DOHH2 (cell line): ENCODE data around the gene ASTE1.
A peak's percentile ranks its signal among the peaks of the same experiment; 100 is the strongest.

ENCODE experiments used
- H3F3A ChIP-seq: fragments of 200-600 bp; sonication (generic), shearing (Covaris generic); 2 replicates; pipeline ENCODE4 v1.6.0; 2016; ENCODE audit warnings: antibody characterized with exemption, mild to moderate bottlenecking; ENCODE audit not compliant: control insufficient read depth, insufficient read depth
- H3K27ac ChIP-seq: fragments of 200-600 bp; sonication (generic); 2 replicates; pipeline ENCODE4 v1.5.1; 2014; ENCODE audit warnings: low read depth, mild to moderate bottlenecking, low read length, moderate library complexity
- H3K27me3 ChIP-seq: fragments of 200-600 bp; sonication (generic); 2 replicates; pipeline ENCODE4 v1.6.1; 2014; ENCODE audit warnings: mild to moderate bottlenecking, low read length, mixed read lengths; ENCODE audit not compliant: control insufficient read depth
- H3K36me3 ChIP-seq: fragments of 200-600 bp; sonication (generic); 2 replicates; pipeline ENCODE4 v1.6.1; 2014; ENCODE audit warnings: mild to moderate bottlenecking, low read length, moderate library complexity, mixed read lengths; ENCODE audit not compliant: control insufficient read depth
- H3K4me1 ChIP-seq: fragments of 200-600 bp; sonication (generic); 2 replicates; pipeline ENCODE4 v1.6.1; 2014; ENCODE audit warnings: mild to moderate bottlenecking, low read length, mixed read lengths; ENCODE audit not compliant: control insufficient read depth
- H3K4me2 ChIP-seq: fragments of 200-600 bp; sonication (generic); 2 replicates; pipeline ENCODE4 v1.6.0; 2014; ENCODE audit warnings: mild to moderate bottlenecking, low read length, moderate library complexity
- H3K4me3 ChIP-seq: fragments of 200-600 bp; sonication (generic); 2 replicates; pipeline ENCODE4 v1.5.1; 2014; ENCODE audit warnings: mild to moderate bottlenecking, low read length, mixed read lengths
- H3K79me2 ChIP-seq: fragments of 200-600 bp; sonication (generic); 2 replicates; pipeline ENCODE4 v1.6.1; 2014; ENCODE audit warnings: mild to moderate bottlenecking, low read length, mixed read lengths; ENCODE audit not compliant: control insufficient read depth
- H3K9me2 ChIP-seq: fragments of 200-600 bp; sonication (generic); replicated peaks from 2 replicates; pipeline ENCODE4 v1.6.1; 2014; ENCODE audit warnings: mild to moderate bottlenecking, low read length, mixed read lengths; ENCODE audit not compliant: control insufficient read depth
- H3K9me3 ChIP-seq: fragments of 200-600 bp; sonication (generic); 2 replicates; pipeline ENCODE4 v1.6.1; 2014; ENCODE audit warnings: antibody characterized with exemption, low read length, mixed read lengths; ENCODE audit not compliant: control insufficient read depth, insufficient read depth
- H4K20me1 ChIP-seq: fragments of 200-600 bp; sonication (generic); 2 replicates; pipeline ENCODE4 v1.6.0; 2014; ENCODE audit warnings: low read depth, mild to moderate bottlenecking, antibody characterized with exemption, low read length, moderate library complexity; ENCODE audit not compliant: control insufficient read depth, insufficient read depth
- EZH2phosphoT487 ChIP-seq: fragments of 200-600 bp; sonication (generic); IDR thresholded peaks from 2 replicates; pipeline ENCODE4 v1.6.1; 2017; ENCODE audit warnings: borderline replicate concordance, mild to moderate bottlenecking, antibody characterized with exemption, low read length, moderate library complexity, mixed read lengths
- TF ChIP-seq, protein P1 (sequence below): fragments of 200-600 bp; sonication (generic); IDR thresholded peaks from one replicate; pipeline ENCODE4 v1.5.1; 2014; ENCODE audit warnings: antibody characterized with exemption, mild to moderate bottlenecking, low read depth, low read length; ENCODE audit not compliant: poor library complexity, severe bottlenecking

The ASTE1 gene

DNA sequence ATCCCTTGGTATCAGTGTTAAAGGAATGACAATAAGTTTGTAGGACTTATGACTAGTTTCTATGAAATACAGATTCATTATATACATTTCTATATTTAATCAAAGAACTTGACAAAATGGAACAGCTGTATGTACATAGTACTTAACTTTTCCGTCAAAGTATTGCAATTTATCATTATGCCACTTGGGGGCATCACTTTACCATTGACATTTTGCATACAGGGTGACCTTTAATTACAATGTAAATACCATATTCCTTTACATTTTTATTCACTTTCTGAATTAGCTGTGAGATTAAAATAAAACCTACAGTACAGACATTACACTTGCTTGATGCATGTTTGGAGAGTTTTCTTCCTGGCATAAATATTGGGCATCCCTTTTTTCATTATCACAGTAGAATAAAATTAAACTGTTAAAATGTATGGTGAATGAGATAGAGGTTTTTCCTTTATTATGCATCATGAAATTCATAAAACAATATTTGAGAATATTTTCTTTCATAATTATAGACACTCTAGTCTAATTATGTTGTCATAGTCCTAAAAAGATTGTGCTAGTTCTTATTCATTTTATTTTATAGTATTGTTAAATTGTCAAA, 7.0 kb upstream of the ASTE1 start:
- H3K36me3 ChIP-seq = no peaks in the 10 kb centered on the region
- H3K9me2 ChIP-seq = no peaks in the 10 kb centered on the region
- H3K4me3 ChIP-seq = no peak overlapping the region
- no peaks in the 10 kb centered on the region for H3F3A ChIP-seq
- H3K27ac ChIP-seq = no peak overlapping the region
- peaks cover 2% of the 10 kb centered on the region; the same call in 1 of the 2 replicates for H3K27me3 ChIP-seq
- no peak overlapping the region for H3K4me2 ChIP-seq
- H4K20me1 ChIP-seq = no peaks in the 10 kb centered on the region
- TF ChIP-seq, protein P1, sequence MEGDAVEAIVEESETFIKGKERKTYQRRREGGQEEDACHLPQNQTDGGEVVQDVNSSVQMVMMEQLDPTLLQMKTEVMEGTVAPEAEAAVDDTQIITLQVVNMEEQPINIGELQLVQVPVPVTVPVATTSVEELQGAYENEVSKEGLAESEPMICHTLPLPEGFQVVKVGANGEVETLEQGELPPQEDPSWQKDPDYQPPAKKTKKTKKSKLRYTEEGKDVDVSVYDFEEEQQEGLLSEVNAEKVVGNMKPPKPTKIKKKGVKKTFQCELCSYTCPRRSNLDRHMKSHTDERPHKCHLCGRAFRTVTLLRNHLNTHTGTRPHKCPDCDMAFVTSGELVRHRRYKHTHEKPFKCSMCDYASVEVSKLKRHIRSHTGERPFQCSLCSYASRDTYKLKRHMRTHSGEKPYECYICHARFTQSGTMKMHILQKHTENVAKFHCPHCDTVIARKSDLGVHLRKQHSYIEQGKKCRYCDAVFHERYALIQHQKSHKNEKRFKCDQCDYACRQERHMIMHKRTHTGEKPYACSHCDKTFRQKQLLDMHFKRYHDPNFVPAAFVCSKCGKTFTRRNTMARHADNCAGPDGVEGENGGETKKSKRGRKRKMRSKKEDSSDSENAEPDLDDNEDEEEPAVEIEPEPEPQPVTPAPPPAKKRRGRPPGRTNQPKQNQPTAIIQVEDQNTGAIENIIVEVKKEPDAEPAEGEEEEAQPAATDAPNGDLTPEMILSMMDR = peak; percentile 64
- TF ChIP-seq EZH2phosphoT487 = no peak
- H3K4me1 ChIP-seq = no peaks in the 10 kb centered on the region
- no peaks in the 10 kb centered on the region for H3K9me3 ChIP-seq
- H3K79me2 ChIP-seq = no peaks in the 10 kb centered on the region

DNA sequence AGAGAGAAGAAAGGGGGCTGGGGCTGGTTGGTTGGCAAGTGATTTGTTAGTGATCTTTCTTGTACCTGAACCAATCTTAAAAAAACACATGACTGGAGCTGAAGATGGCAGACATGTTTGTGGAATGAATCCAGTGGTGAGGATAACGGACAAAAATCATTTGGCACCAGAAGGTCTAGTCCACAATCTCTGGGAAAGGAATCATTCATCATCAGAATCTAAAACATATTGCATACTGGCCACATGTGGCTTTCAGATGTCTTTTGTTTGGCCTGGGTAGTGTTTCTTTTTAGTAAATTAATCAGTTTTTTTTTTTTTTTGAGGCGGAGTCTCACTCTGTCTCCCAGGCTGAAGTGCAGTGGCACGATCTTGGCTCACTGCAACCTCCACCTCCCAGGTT, 5.0 kb upstream of the ASTE1 start:
- H3K9me3 ChIP-seq = no peaks in the 10 kb centered on the region
- H3K79me2 ChIP-seq = no peaks in the 10 kb centered on the region
- no peaks in the 10 kb centered on the region for H3K9me2 ChIP-seq
- peaks cover under 1% of the 10 kb centered on the region; the same call in 1 of the 2 replicates for H3K27me3 ChIP-seq
- H3K36me3 ChIP-seq = no peaks in the 10 kb centered on the region
- H4K20me1 ChIP-seq = no peaks in the 10 kb centered on the region
- peaks cover 7% of the 10 kb centered on the region for H3K4me1 ChIP-seq
- H3F3A ChIP-seq = no peaks in the 10 kb centered on the region
- H3K4me3 ChIP-seq = no peak overlapping the region
- TF ChIP-seq EZH2phosphoT487 = no peak
- TF ChIP-seq, protein P1 = no peak
- no peak overlapping the region for H3K27ac ChIP-seq
- no peak overlapping the region for H3K4me2 ChIP-seq

DNA sequence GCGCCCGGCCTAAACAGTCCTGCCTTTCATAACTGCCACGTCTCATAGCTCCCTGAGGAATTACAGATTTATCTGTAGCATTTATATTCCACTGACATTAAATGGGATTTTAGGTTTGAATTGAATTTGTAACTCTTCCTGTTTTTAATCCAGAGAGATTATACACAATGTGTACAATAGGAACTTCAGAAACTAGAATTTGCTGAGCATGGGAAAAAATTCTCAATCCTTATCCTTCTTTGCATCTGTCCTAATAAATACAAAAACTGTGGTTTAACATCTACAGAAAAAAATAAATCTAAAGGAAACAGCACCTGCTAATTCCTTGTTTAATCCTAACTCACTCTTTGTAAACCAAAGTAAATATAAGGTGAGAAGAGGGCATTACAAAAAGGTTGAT, 2.2 kb upstream of the ASTE1 start:
- no peaks in the 10 kb centered on the region for H3K27me3 ChIP-seq
- no peaks in the 10 kb centered on the region for H4K20me1 ChIP-seq
- no peaks in the 10 kb centered on the region for H3K9me2 ChIP-seq
- no peaks in the 10 kb centered on the region for H3F3A ChIP-seq
- no peaks in the 10 kb centered on the region for H3K9me3 ChIP-seq
- no peak for TF ChIP-seq EZH2phosphoT487
- TF ChIP-seq, protein P1 = no peak
- no peak overlapping the region for H3K4me2 ChIP-seq
- H3K4me3 ChIP-seq = no peak overlapping the region
- peaks cover 13% of the 10 kb centered on the region for H3K79me2 ChIP-seq
- peaks cover 19% of the 10 kb centered on the region for H3K36me3 ChIP-seq
- H3K27ac ChIP-seq = no peak overlapping the region
- H3K4me1 ChIP-seq = peaks cover 22% of the 10 kb centered on the region
